ENCODE results near the gene TMEM123. TPM values are rescaled to one million over a fixed set of nuclear protein-coding genes. Genes with fewer than 3 reads are reported as not detected.
A peak's percentile ranks its signal among the peaks of the same experiment; 100 is the strongest.

Gene TMEM123
- total and polyA plus RNA-seq, 2 of the 8 experiments (the other 6 are each of a cell fraction or from before 2014, with no cell fraction given): 75.5 to 80.1 TPM

- no peak for TF ChIP-seq CHD7 (IDR thresholded peaks at IDR 0.05; ENCODE audit: insufficient replicate concordance, low read length)
- TF ChIP-seq NANOG (IDR thresholded peaks at IDR 0.05; ENCODE audit: insufficient read depth, low read depth, low read length, poor library complexity, severe bottlenecking): peak; percentile 29
- TF ChIP-seq, protein P1, sequence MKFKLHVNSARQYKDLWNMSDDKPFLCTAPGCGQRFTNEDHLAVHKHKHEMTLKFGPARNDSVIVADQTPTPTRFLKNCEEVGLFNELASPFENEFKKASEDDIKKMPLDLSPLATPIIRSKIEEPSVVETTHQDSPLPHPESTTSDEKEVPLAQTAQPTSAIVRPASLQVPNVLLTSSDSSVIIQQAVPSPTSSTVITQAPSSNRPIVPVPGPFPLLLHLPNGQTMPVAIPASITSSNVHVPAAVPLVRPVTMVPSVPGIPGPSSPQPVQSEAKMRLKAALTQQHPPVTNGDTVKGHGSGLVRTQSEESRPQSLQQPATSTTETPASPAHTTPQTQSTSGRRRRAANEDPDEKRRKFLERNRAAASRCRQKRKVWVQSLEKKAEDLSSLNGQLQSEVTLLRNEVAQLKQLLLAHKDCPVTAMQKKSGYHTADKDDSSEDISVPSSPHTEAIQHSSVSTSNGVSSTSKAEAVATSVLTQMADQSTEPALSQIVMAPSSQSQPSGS (IDR thresholded peaks at IDR 0.05; ENCODE audit: low read length): peak; percentile 93
- TF ChIP-seq POU5F1 (IDR thresholded peaks at IDR 0.05; ENCODE audit: low read depth, low read length): no peak
- no peak for TF ChIP-seq EGR1 (IDR thresholded peaks at IDR 0.05; ENCODE audit: borderline replicate concordance, low read depth, low read length)
- no peak for TF ChIP-seq KDM5A (IDR thresholded peaks at IDR 0.05; ENCODE audit: low read length)
- no peak for TF ChIP-seq CEBPB (IDR thresholded peaks at IDR 0.05; ENCODE audit: low read depth, low read length)
- TF ChIP-seq KDM1A (IDR thresholded peaks at IDR 0.05; ENCODE audit: borderline replicate concordance, low read length): no peak
- no peak for TF ChIP-seq TEAD4 (IDR thresholded peaks at IDR 0.05; ENCODE audit: low read depth, low read length)
These were observed 105.7 kb downstream of the TMEM123 start, which contains the start of gene BIRC2 (continued) for GRCh38 chr11:102346748-102347461.
